Endodermal cell (in vitro differentiated cells): ENCODE results near the gene TSHZ2. TPM values are rescaled to one million over a fixed set of nuclear protein-coding genes. Genes with fewer than 3 reads are reported as not detected.

Experiments
- DNase-seq: peaks from one replicate; pipeline ENCODE4 v3.0.0-alpha.2; 2017
- H3K27ac ChIP-seq: 2 replicates; pipeline ENCODE4 v1.5.1; 2013; ENCODE audit warnings: mild to moderate bottlenecking, low read depth, low read length, moderate library complexity
- H3K27me3 ChIP-seq: 2 replicates; pipeline ENCODE4 v1.6.1; 2013; ENCODE audit warnings: mild to moderate bottlenecking, low read length, moderate library complexity; ENCODE audit not compliant: insufficient read depth, control insufficient read depth, poor library complexity, severe bottlenecking
- H3K36me3 ChIP-seq: 2 replicates; pipeline ENCODE4 v1.7.0; 2013; ENCODE audit warnings: mild to moderate bottlenecking, low read length, moderate library complexity; ENCODE audit not compliant: control insufficient read depth, insufficient read depth
- H3K4me1 ChIP-seq: one replicate; pipeline ENCODE4 v1.7.0; 2013; ENCODE audit warnings: low read length; ENCODE audit not compliant: control insufficient read depth, insufficient read depth
- H3K4me3 ChIP-seq: 2 replicates; pipeline ENCODE4 v1.5.1; 2013; ENCODE audit warnings: mild to moderate bottlenecking, low read length, moderate library complexity
- H3K9ac ChIP-seq: 2 replicates; pipeline ENCODE4 v1.6.1; 2013; ENCODE audit warnings: mild to moderate bottlenecking, low read length, moderate library complexity; ENCODE audit not compliant: poor library complexity, severe bottlenecking; ENCODE audit errors: extremely low read depth
- H3K9me3 ChIP-seq: 2 replicates; pipeline ENCODE4 v1.6.1; 2013; ENCODE audit warnings: mild to moderate bottlenecking, low read length, moderate library complexity; ENCODE audit not compliant: control insufficient read depth
- H3K27ac Mint-ChIP-seq: 2 replicates; pipeline ENCODE4 v1.8.0; 2020; ENCODE audit warnings: mixed read lengths
- H3K27me3 Mint-ChIP-seq: 2 replicates; pipeline ENCODE4 v1.8.0; 2021; ENCODE audit warnings: mild to moderate bottlenecking, mixed read lengths; ENCODE audit not compliant: insufficient read depth
- H3K36me3 Mint-ChIP-seq: 2 replicates; pipeline ENCODE4 v1.8.0; 2020; ENCODE audit warnings: low read depth, mixed read lengths
- H3K4me1 Mint-ChIP-seq: 2 replicates; pipeline ENCODE4 v1.8.0; 2020; ENCODE audit warnings: mixed read lengths
- H3K4me3 Mint-ChIP-seq: 2 replicates; pipeline ENCODE4 v1.8.0; 2020; ENCODE audit warnings: mild to moderate bottlenecking, moderate library complexity, mixed read lengths
- H3K9me3 Mint-ChIP-seq: 2 replicates; pipeline ENCODE4 v1.8.0; 2020; ENCODE audit warnings: mild to moderate bottlenecking, mixed read lengths
- WGBS, 2 experiments: methylation state at CpG; one replicate each; pipeline versions ENCODE4 v1.1.5 to v1.1.7; 2013; ENCODE audit warnings: missing lambda C conversion rate in 2 of 2, mixed read lengths in 1 of 2; ENCODE audit not compliant: insufficient coverage in 1 of 2, insufficient read length in 1 of 2; 5-methylcytosine and 5-hydroxymethylcytosine counted together
- total RNA-seq, 2 donors: library from RNA; stranded (reverse); fragmentation: NEBNext Ultra II Directional in 1 of 2; extraction: Animal tissue kit (Norgen Biotek cat#: 25700) in 1 of 2; gene quantifications; 2 replicates in 1 of 2; 3 replicates in 1 of 2; pipeline ENCODE4 v1.2.1, GENCODE V29; 2021
- TF ChIP-seq, protein P1 (sequence below): fragments of 200-600 bp; sonication (generic); conservative IDR thresholded peaks from 2 replicates; pipeline ENCODE4 v1.5.0; 2021; ENCODE audit warnings: antibody characterized with exemption, mild to moderate bottlenecking

The TSHZ2 gene
- total RNA-seq, 2 donors from 2014 or later: 0.07 to 0.31 TPM

DNA sequence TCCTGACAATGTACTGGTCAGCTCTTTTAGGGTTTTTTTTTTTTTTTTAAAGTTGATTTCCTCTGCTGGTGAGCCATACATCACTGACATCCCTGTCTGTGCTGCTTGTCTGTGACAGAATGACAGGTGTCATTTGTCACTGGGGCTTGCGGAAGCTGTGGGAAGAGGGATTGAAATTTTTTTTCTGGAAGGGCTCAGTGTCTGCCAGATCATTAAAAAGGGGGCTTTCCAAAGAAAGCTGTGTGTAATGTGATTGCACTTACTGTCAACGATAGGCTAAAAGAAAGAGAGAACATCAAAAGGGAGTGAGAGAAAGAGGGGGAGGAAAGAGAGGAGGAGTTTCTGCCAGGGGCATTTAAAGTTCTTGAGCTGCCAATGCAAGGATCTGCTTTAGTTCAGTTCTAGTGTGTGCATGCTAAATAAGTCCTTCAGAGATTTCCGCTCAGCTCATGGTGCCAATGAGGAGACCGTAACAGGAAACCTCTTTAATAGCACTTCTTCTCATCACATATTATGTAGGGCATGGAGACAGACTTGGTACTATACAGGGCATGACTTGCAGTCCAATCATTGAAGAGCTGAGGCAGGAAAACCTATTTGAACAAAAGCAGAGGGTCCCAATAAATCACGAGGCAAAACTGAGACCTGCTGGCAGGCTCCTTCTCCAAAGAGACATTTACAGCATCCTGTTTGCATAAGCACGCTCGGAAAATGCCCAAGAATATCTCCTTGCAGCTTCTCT lies 177.2 kb downstream of the TSHZ2 start:
- no peaks in the 10 kb centered on the region for H3K9me3 ChIP-seq
- no peaks in the 10 kb centered on the region for H3K36me3 Mint-ChIP-seq
- no peaks in the 10 kb centered on the region for H3K9me3 Mint-ChIP-seq
- 82 to 87% methylated on average over 7 of the region's 7 CpGs for WGBS, 2 experiments
- H3K27me3 Mint-ChIP-seq: no peaks in the 10 kb centered on the region
- no peak overlapping the region for H3K4me3 ChIP-seq
- TF ChIP-seq, protein P1, sequence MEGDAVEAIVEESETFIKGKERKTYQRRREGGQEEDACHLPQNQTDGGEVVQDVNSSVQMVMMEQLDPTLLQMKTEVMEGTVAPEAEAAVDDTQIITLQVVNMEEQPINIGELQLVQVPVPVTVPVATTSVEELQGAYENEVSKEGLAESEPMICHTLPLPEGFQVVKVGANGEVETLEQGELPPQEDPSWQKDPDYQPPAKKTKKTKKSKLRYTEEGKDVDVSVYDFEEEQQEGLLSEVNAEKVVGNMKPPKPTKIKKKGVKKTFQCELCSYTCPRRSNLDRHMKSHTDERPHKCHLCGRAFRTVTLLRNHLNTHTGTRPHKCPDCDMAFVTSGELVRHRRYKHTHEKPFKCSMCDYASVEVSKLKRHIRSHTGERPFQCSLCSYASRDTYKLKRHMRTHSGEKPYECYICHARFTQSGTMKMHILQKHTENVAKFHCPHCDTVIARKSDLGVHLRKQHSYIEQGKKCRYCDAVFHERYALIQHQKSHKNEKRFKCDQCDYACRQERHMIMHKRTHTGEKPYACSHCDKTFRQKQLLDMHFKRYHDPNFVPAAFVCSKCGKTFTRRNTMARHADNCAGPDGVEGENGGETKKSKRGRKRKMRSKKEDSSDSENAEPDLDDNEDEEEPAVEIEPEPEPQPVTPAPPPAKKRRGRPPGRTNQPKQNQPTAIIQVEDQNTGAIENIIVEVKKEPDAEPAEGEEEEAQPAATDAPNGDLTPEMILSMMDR: no peak
- no peak overlapping the region for H3K27ac ChIP-seq
- no peak overlapping the region for H3K9ac ChIP-seq
- peaks cover 12% of the 10 kb centered on the region for H3K4me1 Mint-ChIP-seq
- no peaks in the 10 kb centered on the region for H3K27me3 ChIP-seq
- DNase-seq: no peak
- no peaks in the 10 kb centered on the region for H3K4me1 ChIP-seq
- no peak overlapping the region for H3K4me3 Mint-ChIP-seq
- no peaks in the 10 kb centered on the region for H3K36me3 ChIP-seq
- H3K27ac Mint-ChIP-seq: no peak overlapping the region

DNA sequence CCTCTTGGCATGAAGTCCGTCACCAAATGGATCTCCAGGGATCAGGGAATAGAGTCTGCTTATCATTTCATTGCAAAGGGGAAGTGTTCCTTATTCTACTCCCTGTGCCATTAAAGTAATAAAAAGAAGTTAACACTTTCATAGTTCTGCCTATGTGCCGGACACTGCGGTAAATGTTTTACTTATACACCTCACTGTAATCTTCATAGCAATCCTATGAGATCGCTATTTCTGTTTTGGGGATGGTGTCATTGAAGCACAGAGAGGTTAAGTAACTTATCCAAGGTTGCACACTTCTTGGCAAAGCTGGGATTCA lies 177.7 kb downstream of the TSHZ2 start:
- no peak overlapping the region for H3K27ac ChIP-seq
- no peaks in the 10 kb centered on the region for H3K27me3 Mint-ChIP-seq
- H3K27me3 ChIP-seq: no peaks in the 10 kb centered on the region
- H3K9me3 Mint-ChIP-seq: no peaks in the 10 kb centered on the region
- no peak for DNase-seq
- H3K9me3 ChIP-seq: no peaks in the 10 kb centered on the region
- TF ChIP-seq, protein P1: no peak
- H3K4me1 ChIP-seq: no peaks in the 10 kb centered on the region
- no peaks in the 10 kb centered on the region for H3K36me3 ChIP-seq
- H3K4me3 Mint-ChIP-seq: no peak overlapping the region
- no peak overlapping the region for H3K9ac ChIP-seq
- WGBS, 2 experiments: 85 to 100% methylated on average over 2 to 4 of the region's 4 CpGs
- H3K4me3 ChIP-seq: no peak overlapping the region
- H3K27ac Mint-ChIP-seq: no peak overlapping the region
- H3K36me3 Mint-ChIP-seq: no peaks in the 10 kb centered on the region
- peaks cover 12% of the 10 kb centered on the region for H3K4me1 Mint-ChIP-seq

DNA sequence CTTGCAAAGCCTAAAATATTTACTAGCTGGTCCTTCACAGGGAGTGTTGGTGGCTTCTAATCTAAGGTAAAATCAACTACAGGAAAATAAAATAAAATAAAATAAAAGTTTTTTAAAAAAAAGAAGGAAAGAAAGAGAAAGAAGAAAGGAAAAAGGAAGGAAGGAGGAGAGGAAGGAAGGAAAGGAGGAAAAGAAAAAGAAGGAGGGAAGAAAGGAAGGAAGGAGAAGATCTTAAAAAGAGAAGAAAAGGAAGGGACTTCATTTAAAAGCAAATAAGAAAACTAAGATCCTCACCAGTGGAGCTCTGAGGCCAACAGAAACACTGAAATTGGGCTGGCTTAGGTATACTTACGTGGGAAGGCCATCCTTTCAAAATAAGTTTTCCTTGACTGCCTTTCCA lies 178.4 kb downstream of the TSHZ2 start:
- Mint-ChIP-seq H3K27ac (no peak overlapping the region), H3K27me3 (no peaks in the 10 kb centered on the region), H3K9me3 (no peaks in the 10 kb centered on the region), H3K4me3 (no peak overlapping the region), H3K36me3 (no peaks in the 10 kb centered on the region), H3K4me1 (peaks cover 12% of the 10 kb centered on the region)
- H3K9me3 ChIP-seq: no peaks in the 10 kb centered on the region
- no peaks in the 10 kb centered on the region for H3K36me3 ChIP-seq
- DNase-seq: no peak
- H3K4me1 ChIP-seq: no peaks in the 10 kb centered on the region
- TF ChIP-seq, protein P1: no peak
- H3K4me3 ChIP-seq: no peak overlapping the region
- 71 to 86% methylated on average over 1 of the region's 1 CpG for WGBS, 2 experiments
- H3K27me3 ChIP-seq: no peaks in the 10 kb centered on the region
- no peak overlapping the region for H3K9ac ChIP-seq
- no peak overlapping the region for H3K27ac ChIP-seq
